Ishikawa (cell line): ENCODE results near the gene FOXA2.

ENCODE experiments used
- CEBPB ChIP-seq: IDR thresholded peaks from 2 replicates; pipeline ENCODE4 v1.6.1; 2012
- EP300 ChIP-seq: IDR thresholded peaks from 2 replicates; pipeline ENCODE4 v1.6.1; 2012; ENCODE audit warnings: borderline replicate concordance
- MAX ChIP-seq: IDR thresholded peaks from 2 replicates; pipeline ENCODE4 v1.6.1; 2012
- NFIC ChIP-seq: IDR thresholded peaks from 2 replicates; pipeline ENCODE4 v1.6.1; 2012
- TCF12 ChIP-seq: IDR thresholded peaks from 2 replicates; pipeline ENCODE4 v1.6.1; 2012; ENCODE audit warnings: low read depth
- TF ChIP-seq, protein P1 (sequence below): IDR thresholded peaks from 2 replicates; pipeline ENCODE4 v1.6.1; 2012
- TF ChIP-seq, protein P2 (sequence below): IDR thresholded peaks from 2 replicates; pipeline ENCODE4 v1.6.1; 2012; ENCODE audit warnings: low read depth, mild to moderate bottlenecking

DNA sequence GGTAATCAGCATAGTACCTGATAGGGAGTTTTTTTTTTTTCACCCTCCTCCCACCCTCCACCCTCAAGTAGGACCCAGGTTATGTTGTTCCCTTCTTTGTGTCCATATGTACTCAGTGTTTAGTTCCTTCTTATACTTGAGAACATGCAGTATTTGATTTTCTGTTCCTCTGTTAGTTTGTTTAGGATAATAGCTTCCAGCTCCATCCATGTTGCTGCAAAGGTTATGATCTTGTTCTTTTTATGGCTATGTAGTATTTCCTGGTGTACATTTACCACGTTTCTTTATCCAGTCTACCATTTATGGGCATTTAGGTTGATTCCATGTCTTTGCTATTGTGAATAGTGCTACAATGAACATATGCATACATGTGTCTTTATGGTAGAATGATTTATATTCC, 41.9 kb downstream of the FOXA2 start:
- TF ChIP-seq TCF12 = no peak
- no peak for TF ChIP-seq EP300
- TF ChIP-seq, protein P1, sequence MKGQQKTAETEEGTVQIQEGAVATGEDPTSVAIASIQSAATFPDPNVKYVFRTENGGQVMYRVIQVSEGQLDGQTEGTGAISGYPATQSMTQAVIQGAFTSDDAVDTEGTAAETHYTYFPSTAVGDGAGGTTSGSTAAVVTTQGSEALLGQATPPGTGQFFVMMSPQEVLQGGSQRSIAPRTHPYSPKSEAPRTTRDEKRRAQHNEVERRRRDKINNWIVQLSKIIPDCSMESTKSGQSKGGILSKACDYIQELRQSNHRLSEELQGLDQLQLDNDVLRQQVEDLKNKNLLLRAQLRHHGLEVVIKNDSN = no peak
- no peak for TF ChIP-seq CEBPB
- TF ChIP-seq NFIC = no peak
- TF ChIP-seq, protein P2, sequence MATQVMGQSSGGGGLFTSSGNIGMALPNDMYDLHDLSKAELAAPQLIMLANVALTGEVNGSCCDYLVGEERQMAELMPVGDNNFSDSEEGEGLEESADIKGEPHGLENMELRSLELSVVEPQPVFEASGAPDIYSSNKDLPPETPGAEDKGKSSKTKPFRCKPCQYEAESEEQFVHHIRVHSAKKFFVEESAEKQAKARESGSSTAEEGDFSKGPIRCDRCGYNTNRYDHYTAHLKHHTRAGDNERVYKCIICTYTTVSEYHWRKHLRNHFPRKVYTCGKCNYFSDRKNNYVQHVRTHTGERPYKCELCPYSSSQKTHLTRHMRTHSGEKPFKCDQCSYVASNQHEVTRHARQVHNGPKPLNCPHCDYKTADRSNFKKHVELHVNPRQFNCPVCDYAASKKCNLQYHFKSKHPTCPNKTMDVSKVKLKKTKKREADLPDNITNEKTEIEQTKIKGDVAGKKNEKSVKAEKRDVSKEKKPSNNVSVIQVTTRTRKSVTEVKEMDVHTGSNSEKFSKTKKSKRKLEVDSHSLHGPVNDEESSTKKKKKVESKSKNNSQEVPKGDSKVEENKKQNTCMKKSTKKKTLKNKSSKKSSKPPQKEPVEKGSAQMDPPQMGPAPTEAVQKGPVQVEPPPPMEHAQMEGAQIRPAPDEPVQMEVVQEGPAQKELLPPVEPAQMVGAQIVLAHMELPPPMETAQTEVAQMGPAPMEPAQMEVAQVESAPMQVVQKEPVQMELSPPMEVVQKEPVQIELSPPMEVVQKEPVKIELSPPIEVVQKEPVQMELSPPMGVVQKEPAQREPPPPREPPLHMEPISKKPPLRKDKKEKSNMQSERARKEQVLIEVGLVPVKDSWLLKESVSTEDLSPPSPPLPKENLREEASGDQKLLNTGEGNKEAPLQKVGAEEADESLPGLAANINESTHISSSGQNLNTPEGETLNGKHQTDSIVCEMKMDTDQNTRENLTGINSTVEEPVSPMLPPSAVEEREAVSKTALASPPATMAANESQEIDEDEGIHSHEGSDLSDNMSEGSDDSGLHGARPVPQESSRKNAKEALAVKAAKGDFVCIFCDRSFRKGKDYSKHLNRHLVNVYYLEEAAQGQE = no peak
- TF ChIP-seq MAX = no peak
